Activated naive CD4-positive, alpha-beta T cell treated with anti-CD3 and anti-CD28 coated beads, Interleukin-2, amount 50 U/mL, for 24 hours (primary cell): ENCODE measurements around the gene ING5.
"Not testable (repeated sequence)": the region's sequence is repeated elsewhere in the genome, so short reads cannot be mapped to it uniquely, and the experiment has no call there.

ENCODE experiments used
- H3K27ac Mint-ChIP-seq: one replicate; pipeline ENCODE4 v1.8.0; 2021; ENCODE audit warnings: mild to moderate bottlenecking, mixed read lengths
- H3K27me3 Mint-ChIP-seq: one replicate; pipeline ENCODE4 v1.8.0; 2021; ENCODE audit warnings: mixed read lengths
- H3K36me3 Mint-ChIP-seq: one replicate; pipeline ENCODE4 v1.8.0; 2021; ENCODE audit warnings: mixed read lengths
- H3K4me1 Mint-ChIP-seq: one replicate; pipeline ENCODE4 v1.8.0; 2021; ENCODE audit warnings: mixed read lengths
- H3K4me3 Mint-ChIP-seq: one replicate; pipeline ENCODE4 v1.8.0; 2021; ENCODE audit warnings: mild to moderate bottlenecking, mixed read lengths
- H3K9me3 Mint-ChIP-seq: one replicate; pipeline ENCODE4 v1.8.0; 2021; ENCODE audit warnings: mixed read lengths

Gene ING5

GRCh38 chr2:241752689-241753276, 50.9 kb downstream of the ING5 start:
- H3K27me3 Mint-ChIP-seq = no peaks in the 10 kb centered on the region
- H3K27ac Mint-ChIP-seq = no peak overlapping the region
- peaks cover 4% of the 10 kb centered on the region for H3K36me3 Mint-ChIP-seq
- H3K4me1 Mint-ChIP-seq = no peaks in the 10 kb centered on the region
- no peak overlapping the region for H3K4me3 Mint-ChIP-seq
- no peaks in the 10 kb centered on the region for H3K9me3 Mint-ChIP-seq

GRCh38 chr2:241753493-241753892, 51.7 kb downstream of the ING5 start:
- Mint-ChIP-seq H3K9me3 (no peaks in the 10 kb centered on the region), H3K4me3 (no peak overlapping the region), H3K4me1 (no peaks in the 10 kb centered on the region), H3K27ac (no peak overlapping the region), H3K27me3 (no peaks in the 10 kb centered on the region), H3K36me3 (peaks cover 6% of the 10 kb centered on the region)

GRCh38 chr2:241754042-241754441, 52.2 kb downstream of the ING5 start:
- Mint-ChIP-seq H3K27ac (no peak overlapping the region), H3K4me1 (no peaks in the 10 kb centered on the region), H3K4me3 (no peak overlapping the region), H3K36me3 (peaks cover 6% of the 10 kb centered on the region), H3K27me3 (no peaks in the 10 kb centered on the region), H3K9me3 (no peaks in the 10 kb centered on the region)

GRCh38 chr2:241755166-241755565, 53.3 kb downstream of the ING5 start:
- Mint-ChIP-seq H3K27ac (no peak overlapping the region), H3K9me3 (no peaks in the 10 kb centered on the region), H3K27me3 (no peaks in the 10 kb centered on the region), H3K36me3 (peaks cover 9% of the 10 kb centered on the region), H3K4me3 (no peak overlapping the region), H3K4me1 (no peaks in the 10 kb centered on the region)

GRCh38 chr2:241755777-241756176, 53.9 kb downstream of the ING5 start:
- Mint-ChIP-seq H3K36me3 (peaks cover 10% of the 10 kb centered on the region), H3K4me3 (no peak overlapping the region), H3K9me3 (no peaks in the 10 kb centered on the region), H3K4me1 (no peaks in the 10 kb centered on the region), H3K27me3 (no peaks in the 10 kb centered on the region), H3K27ac (no peak overlapping the region)

GRCh38 chr2:241759067-241759807, 57.4 kb downstream of the ING5 start:
- Mint-ChIP-seq H3K4me3 (no peak overlapping the region), H3K27me3 (no peaks in the 10 kb centered on the region), H3K36me3 (peaks cover 15% of the 10 kb centered on the region), H3K9me3 (no peaks in the 10 kb centered on the region), H3K27ac (no peak overlapping the region), H3K4me1 (peaks cover 7% of the 10 kb centered on the region)

GRCh38 chr2:241759893-241760292, 58.1 kb downstream of the ING5 start:
- H3K4me1 Mint-ChIP-seq, H3K4me3 Mint-ChIP-seq, H3K9me3 Mint-ChIP-seq, H3K27me3 Mint-ChIP-seq, H3K27ac Mint-ChIP-seq: not testable (repeated sequence)
- H3K36me3 Mint-ChIP-seq = peaks cover 15% of the 10 kb centered on the region

- Mint-ChIP-seq H3K9me3 (no peaks in the 10 kb centered on the region), H3K4me3 (no peak overlapping the region), H3K4me1 (peaks cover 7% of the 10 kb centered on the region), H3K27ac (no peak overlapping the region), H3K27me3 (no peaks in the 10 kb centered on the region), H3K36me3 (peaks cover 15% of the 10 kb centered on the region)
Observed at GRCh38 chr2:241760301-241760771, 58.5 kb downstream of the ING5 start.

- Mint-ChIP-seq H3K9me3 (no peaks in the 10 kb centered on the region), H3K27me3 (no peaks in the 10 kb centered on the region), H3K36me3 (peaks cover 15% of the 10 kb centered on the region), H3K4me1 (peaks cover 7% of the 10 kb centered on the region), H3K27ac (peak overlapping the region; percentile 74), H3K4me3 (peak overlapping the region; percentile 65)
Observed at GRCh38 chr2:241762321-241762932, 60.6 kb downstream of the ING5 start.

- H3K4me1 Mint-ChIP-seq = peaks cover 7% of the 10 kb centered on the region
- peak overlapping the region; percentile 74 for H3K27ac Mint-ChIP-seq
- H3K9me3 Mint-ChIP-seq = no peaks in the 10 kb centered on the region
- H3K36me3 Mint-ChIP-seq = peaks cover 14% of the 10 kb centered on the region
- H3K27me3 Mint-ChIP-seq = no peaks in the 10 kb centered on the region
- peak overlapping the region; percentile 65 for H3K4me3 Mint-ChIP-seq
Observed at GRCh38 chr2:241762933-241763369, 61.1 kb downstream of the ING5 start.

GRCh38 chr2:241763551-241764274, 61.9 kb downstream of the ING5 start:
- H3K36me3 Mint-ChIP-seq = peaks cover 13% of the 10 kb centered on the region
- H3K4me1 Mint-ChIP-seq = peaks cover 7% of the 10 kb centered on the region
- H3K9me3 Mint-ChIP-seq = no peaks in the 10 kb centered on the region
- H3K4me3 Mint-ChIP-seq = no peak overlapping the region
- no peak overlapping the region for H3K27ac Mint-ChIP-seq
- H3K27me3 Mint-ChIP-seq = no peaks in the 10 kb centered on the region

- no peak overlapping the region for H3K4me3 Mint-ChIP-seq
- H3K27ac Mint-ChIP-seq = no peak overlapping the region
- peaks cover 7% of the 10 kb centered on the region for H3K4me1 Mint-ChIP-seq
- no peaks in the 10 kb centered on the region for H3K27me3 Mint-ChIP-seq
- H3K36me3 Mint-ChIP-seq = peaks cover 10% of the 10 kb centered on the region
- no peaks in the 10 kb centered on the region for H3K9me3 Mint-ChIP-seq
Observed at GRCh38 chr2:241764275-241765241, 62.7 kb downstream of the ING5 start.

GRCh38 chr2:241767464-241768250, 65.8 kb downstream of the ING5 start:
- Mint-ChIP-seq H3K4me3 (no peak overlapping the region), H3K9me3 (no peaks in the 10 kb centered on the region), H3K36me3 (peaks cover 2% of the 10 kb centered on the region), H3K27ac (no peak overlapping the region), H3K27me3 (no peaks in the 10 kb centered on the region), H3K4me1 (peaks cover 12% of the 10 kb centered on the region)

- H3K27me3 Mint-ChIP-seq = no peaks in the 10 kb centered on the region
- no peak overlapping the region for H3K4me3 Mint-ChIP-seq
- H3K4me1 Mint-ChIP-seq = peaks cover 14% of the 10 kb centered on the region
- H3K36me3 Mint-ChIP-seq = no peaks in the 10 kb centered on the region
- H3K9me3 Mint-ChIP-seq = no peaks in the 10 kb centered on the region
- H3K27ac Mint-ChIP-seq = no peak overlapping the region
Observed at GRCh38 chr2:241768251-241768711, 66.4 kb downstream of the ING5 start.
